KMS-11 (cell line): Measurements from ENCODE around the gene CRYZL1.

Experiments
- H2AFZ ChIP-seq: fragments of 200-600 bp; sonication (generic); 2 replicates; pipeline ENCODE4 v1.6.1; 2016; ENCODE audit warnings: antibody characterized with exemption, mixed run types, low read depth
- H3K27ac ChIP-seq: fragments of 200-600 bp; sonication (generic); 2 replicates; pipeline ENCODE4 v1.6.1; 2016; ENCODE audit warnings: mild to moderate bottlenecking, mixed run types
- H3K27me3 ChIP-seq: fragments of 200-600 bp; sonication (generic); 2 replicates; pipeline ENCODE4 v1.6.1; 2017; ENCODE audit warnings: mild to moderate bottlenecking, low read depth, mixed run types, moderate library complexity; ENCODE audit not compliant: insufficient read depth
- H3K36me3 ChIP-seq: fragments of 200-600 bp; sonication (generic); 2 replicates; pipeline ENCODE4 v1.6.1; 2017; ENCODE audit warnings: mild to moderate bottlenecking, mixed run types; ENCODE audit not compliant: insufficient read depth
- H3K4me1 ChIP-seq: fragments of 200-600 bp; sonication (generic); 2 replicates; pipeline ENCODE4 v1.6.1; 2016; ENCODE audit warnings: mild to moderate bottlenecking, low read depth, mixed run types; ENCODE audit not compliant: poor library complexity, severe bottlenecking
- H3K4me2 ChIP-seq: fragments of 200-600 bp; sonication (generic); 2 replicates; pipeline ENCODE4 v1.7.0; 2016; ENCODE audit warnings: mild to moderate bottlenecking, mixed run types
- H3K4me3 ChIP-seq: fragments of 200-600 bp; sonication (generic); IDR thresholded peaks from 2 replicates; pipeline ENCODE4 v1.6.1; 2017; ENCODE audit warnings: low read depth, low read length, mixed read lengths; ENCODE audit not compliant: insufficient read depth
- H3K79me2 ChIP-seq: fragments of 200-600 bp; sonication (generic); 2 replicates; pipeline ENCODE4 v1.6.1; 2016; ENCODE audit warnings: low read depth, mixed run types; ENCODE audit not compliant: insufficient read depth
- H3K9ac ChIP-seq: fragments of 200-600 bp; sonication (generic); 2 replicates; pipeline ENCODE4 v1.6.1; 2016; ENCODE audit warnings: mild to moderate bottlenecking, mixed run types
- H4K20me1 ChIP-seq: fragments of 200-600 bp; sonication (generic); 2 replicates; pipeline ENCODE4 v1.6.1; 2016; ENCODE audit warnings: mild to moderate bottlenecking, mixed run types; ENCODE audit not compliant: insufficient read depth
- CTCF ChIP-seq: fragments of 200-600 bp; sonication (generic); conservative IDR thresholded peaks from 2 replicates; pipeline ENCODE4 v1.6.1; 2017; ENCODE audit warnings: low read depth, mild to moderate bottlenecking, antibody characterized with exemption, low read length, moderate library complexity, mixed read lengths

CRYZL1 gene

GRCh38 chr21:33641352-33642026 lies at the start of gene CRYZL1:
TSS of gene CRYZL1 (minus strand) at chr21:33641741. CDS start at chr21:33631551, 10,190 bp downstream.
- H3K4me2 ChIP-seq, result peak within 1 kb of the TSS; percentile 65
- H3K27me3 ChIP-seq, result peaks cover 8% of the 10 kb centered on the region; the same call in 1 of the 2 replicates
- H3K36me3 ChIP-seq, result no peaks in the 10 kb centered on the region
- peak within 1 kb of the TSS; percentile 47 for H3K27ac ChIP-seq
- H2AFZ ChIP-seq, result peak within 1 kb of the TSS; percentile 85
- no peak for TF ChIP-seq CTCF
- no peaks in the 10 kb centered on the region for H4K20me1 ChIP-seq
- H3K4me3 ChIP-seq, result peak within 1 kb of the TSS; percentile 73
- peak within 1 kb of the TSS; percentile 53 for H3K9ac ChIP-seq
- H3K79me2 ChIP-seq, result peaks cover 25% of the 10 kb centered on the region; the same call in 1 of the 2 replicates
- H3K4me1 ChIP-seq, result peaks cover 26% of the 10 kb centered on the region

GRCh38 chr21:33690874-33691273 lies 49.3 kb upstream of the CRYZL1 start:
- H3K4me2 ChIP-seq, result no peak overlapping the region
- no peaks in the 10 kb centered on the region for H3K79me2 ChIP-seq

GRCh38 chr21:33688353-33688752 lies 46.8 kb upstream of the CRYZL1 start:
- H3K4me2 ChIP-seq, result no peak overlapping the region
- no peaks in the 10 kb centered on the region for H3K79me2 ChIP-seq

More at GRCh38 chr21:33690874-33691273, 49.3 kb upstream of the CRYZL1 start:
- Histone ChIP-seq H4K20me1 (no peaks in the 10 kb centered on the region), H3K9ac (no peak overlapping the region), H3K36me3 (no peaks in the 10 kb centered on the region), H3K4me1 (no peaks in the 10 kb centered on the region), H3K27me3 (no peaks in the 10 kb centered on the region), H2AFZ (no peak overlapping the region), H3K4me3 (no peak overlapping the region), H3K27ac (no peak overlapping the region)
- no peak for TF ChIP-seq CTCF

GRCh38 chr21:33687634-33688033 lies 46.1 kb upstream of the CRYZL1 start:
- Histone ChIP-seq H3K4me2 (no peak overlapping the region), H2AFZ (no peak overlapping the region), H3K4me1 (no peaks in the 10 kb centered on the region), H3K27me3 (no peaks in the 10 kb centered on the region), H3K36me3 (no peaks in the 10 kb centered on the region), H3K27ac (no peak overlapping the region), H3K4me3 (no peak overlapping the region), H3K79me2 (no peaks in the 10 kb centered on the region), H4K20me1 (no peaks in the 10 kb centered on the region), H3K9ac (no peak overlapping the region)
- TF ChIP-seq CTCF, result no peak

More at GRCh38 chr21:33688353-33688752, 46.8 kb upstream of the CRYZL1 start:
- no peak for TF ChIP-seq CTCF
- no peaks in the 10 kb centered on the region for H3K36me3 ChIP-seq
- H4K20me1 ChIP-seq, result no peaks in the 10 kb centered on the region
- H3K4me3 ChIP-seq, result no peak overlapping the region
- no peaks in the 10 kb centered on the region for H3K27me3 ChIP-seq
- no peak overlapping the region for H3K27ac ChIP-seq
- no peaks in the 10 kb centered on the region for H3K4me1 ChIP-seq
- H2AFZ ChIP-seq, result no peak overlapping the region
- no peak overlapping the region for H3K9ac ChIP-seq
